Measurements from ENCODE around the gene ATP6V1E1. TPM values are rescaled to one million over a fixed set of nuclear protein-coding genes. Genes with fewer than 3 reads are reported as not detected.

ATP6V1E1 gene
- total RNA-seq, 1 donor: 147 TPM

DNA sequence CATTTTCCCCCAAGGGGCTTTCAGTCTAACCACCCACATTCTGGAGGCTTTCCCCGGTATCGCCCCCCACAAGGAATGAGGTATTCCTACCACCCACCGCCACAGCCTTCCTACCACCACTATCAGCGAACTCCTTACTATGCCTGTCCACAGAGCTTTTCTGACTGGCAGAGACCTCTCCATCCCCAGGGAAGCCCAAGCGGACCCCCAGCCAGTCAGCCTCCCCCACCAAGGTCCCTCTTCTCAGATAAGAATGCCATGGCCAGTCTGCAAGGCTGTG is 79.9 kb downstream of the ATP6V1E1 start:
- Histone ChIP-seq H4K20me1 (ENCODE audit: insufficient read depth, low read length) (no peaks in the 10 kb centered on the region), H3K27ac (ENCODE audit: low read depth, low read length) (no peak overlapping the region), H3K27me3 (ENCODE audit: insufficient read depth, low read length) (no peaks in the 10 kb centered on the region), H3K9me3 (ENCODE audit: low read depth, low read length) (no peaks in the 10 kb centered on the region), H3K4me1 (ENCODE audit: insufficient read depth, low read length) (no peaks in the 10 kb centered on the region), H3K4me2 (ENCODE audit: insufficient read depth, low read length) (no peak overlapping the region), H2AFZ (ENCODE audit: low read length) (no peak overlapping the region), H3K4me3 (ENCODE audit: insufficient read depth, low read length) (no peak overlapping the region), H3K79me2 (ENCODE audit: insufficient read depth, low read length) (no peaks in the 10 kb centered on the region), H3K36me3 (ENCODE audit: insufficient read depth, low read length) (no peaks in the 10 kb centered on the region)
- TF ChIP-seq, protein P1, sequence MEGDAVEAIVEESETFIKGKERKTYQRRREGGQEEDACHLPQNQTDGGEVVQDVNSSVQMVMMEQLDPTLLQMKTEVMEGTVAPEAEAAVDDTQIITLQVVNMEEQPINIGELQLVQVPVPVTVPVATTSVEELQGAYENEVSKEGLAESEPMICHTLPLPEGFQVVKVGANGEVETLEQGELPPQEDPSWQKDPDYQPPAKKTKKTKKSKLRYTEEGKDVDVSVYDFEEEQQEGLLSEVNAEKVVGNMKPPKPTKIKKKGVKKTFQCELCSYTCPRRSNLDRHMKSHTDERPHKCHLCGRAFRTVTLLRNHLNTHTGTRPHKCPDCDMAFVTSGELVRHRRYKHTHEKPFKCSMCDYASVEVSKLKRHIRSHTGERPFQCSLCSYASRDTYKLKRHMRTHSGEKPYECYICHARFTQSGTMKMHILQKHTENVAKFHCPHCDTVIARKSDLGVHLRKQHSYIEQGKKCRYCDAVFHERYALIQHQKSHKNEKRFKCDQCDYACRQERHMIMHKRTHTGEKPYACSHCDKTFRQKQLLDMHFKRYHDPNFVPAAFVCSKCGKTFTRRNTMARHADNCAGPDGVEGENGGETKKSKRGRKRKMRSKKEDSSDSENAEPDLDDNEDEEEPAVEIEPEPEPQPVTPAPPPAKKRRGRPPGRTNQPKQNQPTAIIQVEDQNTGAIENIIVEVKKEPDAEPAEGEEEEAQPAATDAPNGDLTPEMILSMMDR (IDR thresholded peaks at IDR 0.05; ENCODE audit: extremely low read depth, low read depth, low read length): no peak
- DNase-seq (ENCODE audit: insufficient read length, low spot score, missing footprints): no peak

DNA sequence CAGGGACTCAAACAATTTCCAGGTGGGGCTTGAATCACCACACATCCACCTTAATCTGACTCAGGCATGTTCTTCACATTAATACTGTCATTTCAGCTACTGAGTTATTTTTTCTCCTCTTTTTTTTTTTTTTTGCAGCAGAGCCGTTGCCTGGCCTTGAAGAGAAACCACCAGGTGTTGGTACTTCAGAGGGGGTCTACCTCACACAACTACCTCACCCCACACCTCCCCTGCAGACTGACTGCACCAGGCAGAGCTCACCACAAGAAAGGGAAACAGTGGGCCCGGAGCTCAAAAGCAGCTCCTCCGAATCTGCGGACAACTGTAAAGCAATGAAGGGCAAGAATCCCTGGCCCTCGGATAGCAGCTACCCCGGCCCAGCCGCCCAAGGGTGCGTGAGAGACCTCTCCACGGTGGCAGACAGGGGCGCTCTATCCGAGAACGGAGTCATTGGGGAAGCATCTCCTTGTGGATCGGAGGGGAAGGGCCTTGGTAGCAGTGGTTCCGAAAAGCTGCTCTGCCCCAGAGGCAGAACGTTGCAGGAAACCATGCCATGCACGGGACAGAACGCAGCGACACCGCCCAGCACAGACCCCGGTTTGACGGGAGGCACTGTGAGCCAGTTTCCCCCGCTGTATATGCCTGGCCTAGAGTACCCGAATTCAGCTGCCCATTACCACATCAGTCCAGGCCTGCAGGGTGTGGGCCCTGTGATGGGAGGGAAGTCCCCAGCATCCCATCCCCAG is 80.4 kb downstream of the ATP6V1E1 start:
- Histone ChIP-seq H3K4me2 (ENCODE audit: insufficient read depth, low read length) (no peak overlapping the region), H2AFZ (ENCODE audit: low read length) (no peak overlapping the region), H3K27me3 (ENCODE audit: insufficient read depth, low read length) (no peaks in the 10 kb centered on the region), H4K20me1 (ENCODE audit: insufficient read depth, low read length) (no peaks in the 10 kb centered on the region), H3K36me3 (ENCODE audit: insufficient read depth, low read length) (no peaks in the 10 kb centered on the region), H3K79me2 (ENCODE audit: insufficient read depth, low read length) (no peaks in the 10 kb centered on the region), H3K27ac (ENCODE audit: low read depth, low read length) (no peak overlapping the region), H3K9me3 (ENCODE audit: low read depth, low read length) (no peaks in the 10 kb centered on the region), H3K4me3 (ENCODE audit: insufficient read depth, low read length) (no peak overlapping the region), H3K4me1 (ENCODE audit: insufficient read depth, low read length) (no peaks in the 10 kb centered on the region)
- TF ChIP-seq, protein P1 (IDR thresholded peaks at IDR 0.05; ENCODE audit: extremely low read depth, low read depth, low read length): no peak
- DNase-seq (ENCODE audit: insufficient read length, low spot score, missing footprints): peak; percentile 73

- no peak overlapping the region for H3K4me2 ChIP-seq (ENCODE audit: insufficient read depth, low read length)
- H3K27ac ChIP-seq (ENCODE audit: low read depth, low read length): no peak overlapping the region
- TF ChIP-seq, protein P1 (IDR thresholded peaks at IDR 0.05; ENCODE audit: extremely low read depth, low read depth, low read length): no peak
- no peaks in the 10 kb centered on the region for H3K9me3 ChIP-seq (ENCODE audit: low read depth, low read length)
- no peak overlapping the region for H2AFZ ChIP-seq (ENCODE audit: low read length)
- H4K20me1 ChIP-seq (ENCODE audit: insufficient read depth, low read length): no peaks in the 10 kb centered on the region
- H3K27me3 ChIP-seq (ENCODE audit: insufficient read depth, low read length): peaks cover 4% of the 10 kb centered on the region
- H3K79me2 ChIP-seq (ENCODE audit: insufficient read depth, low read length): no peaks in the 10 kb centered on the region
- DNase-seq (ENCODE audit: insufficient read length, low spot score, missing footprints): peak; percentile 43
- H3K4me3 ChIP-seq (ENCODE audit: insufficient read depth, low read length): no peak overlapping the region
- no peaks in the 10 kb centered on the region for H3K4me1 ChIP-seq (ENCODE audit: insufficient read depth, low read length)
- H3K36me3 ChIP-seq (ENCODE audit: insufficient read depth, low read length): no peaks in the 10 kb centered on the region
Observed at GRCh38 chr22:17542452-17542851, 86.1 kb downstream of the ATP6V1E1 start.

Other genes with a start within 250 kb of the ATP6V1E1 start
- gene SLC25A18, start 65.3 kb downstream of the ATP6V1E1 start, total RNA-seq: not detected in 2 replicates
- 82.2 and 86.5 TPM in 2 replicates for gene BCL2L13, start 10.0 kb upstream of the ATP6V1E1 start, total RNA-seq
- gene BID, start 145.7 kb upstream of the ATP6V1E1 start, total RNA-seq: 16.3 and 21.2 TPM in 2 replicates